ENCODE measurements around the gene LDLRAD4. TPM values are rescaled to one million over a fixed set of nuclear protein-coding genes. Genes with fewer than 3 reads are reported as not detected.

Gene LDLRAD4
- total RNA-seq, 4 donors from 2014 or later: 14.0 to 36.9 (median 29.3) TPM

GRCh38 chr18:13696961-13697360 lies 478.4 kb downstream of the LDLRAD4 start:
- H3K4me3 ChIP-seq: no peak overlapping the region
- no peak overlapping the region for H3K27ac ChIP-seq
- peaks cover 0 to 22% (median 3%) of the 10 kb centered on the region in 4 donors for H3K9me3 ChIP-seq
- peaks cover 0 to 9% (median 0%) of the 10 kb centered on the region in 3 donors for H3K36me3 ChIP-seq
- H3K4me1 ChIP-seq: no peaks in the 10 kb centered on the region
- 85 to 86% methylated on average over 3 of the region's 3 CpGs for WGBS, 2 donors
- TF ChIP-seq EP300 (IDR thresholded peaks at IDR 0.05) (no peak), CTCF (IDR thresholded peaks at IDR 0.05) (no peak), POLR2A (IDR thresholded peaks at IDR 0.05) (no peak)
- no peak for DNase-seq (ENCODE audit: low spot score in 2 of 2)
- no peaks in the 10 kb centered on the region for H3K27me3 ChIP-seq

GRCh38 chr18:13700153-13700552 lies 481.6 kb downstream of the LDLRAD4 start:
- no peaks in the 10 kb centered on the region for H3K4me1 ChIP-seq
- TF ChIP-seq CTCF (IDR thresholded peaks at IDR 0.05) (no peak), POLR2A (IDR thresholded peaks at IDR 0.05) (no peak), EP300 (IDR thresholded peaks at IDR 0.05) (no peak)
- WGBS, 2 donors: 100% methylated on average over 1 of the region's 1 CpG
- peaks cover 0 to 13% (median 0%) of the 10 kb centered on the region in 3 donors for H3K36me3 ChIP-seq
- no peak overlapping the region for H3K27ac ChIP-seq
- no peaks in the 10 kb centered on the region for H3K27me3 ChIP-seq
- peaks cover 0 to 32% (median 4%) of the 10 kb centered on the region in 4 donors for H3K9me3 ChIP-seq
- H3K4me3 ChIP-seq: no peak overlapping the region
- DNase-seq (ENCODE audit: low spot score in 2 of 2): no peak

Small RNAs within 50 kb of the gene (small RNA-seq; reads per million reads assigned to genes)
- gene MIR4526 (not detected), gene MIR5190 (not detected)

Other genes starting within 250 kb of the LDLRAD4 start
- 10 to 100 TPM; 16.5 to 41.2 (median 30.0) TPM for gene CEP192, start 227.4 kb upstream of the LDLRAD4 start, total RNA-seq

Data from tibial nerve (tissue), 4 donors.